ENCODE results near the gene CDC42SE1. TPM values are rescaled to one million over a fixed set of nuclear protein-coding genes. Genes with fewer than 3 reads are reported as not detected.
A peak's percentile ranks its signal among the peaks of the same experiment; 100 is the strongest.
"Not testable (repeated sequence)": the region's sequence is repeated elsewhere in the genome, so short reads cannot be mapped to it uniquely, and the experiment has no call there.

CDC42SE1 gene, protein sequence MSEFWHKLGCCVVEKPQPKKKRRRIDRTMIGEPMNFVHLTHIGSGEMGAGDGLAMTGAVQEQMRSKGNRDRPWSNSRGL
- polyA plus RNA-seq (2011; rRNA removed), result 59.3 and 60.4 TPM in 2 replicates
- polyA minus RNA-seq (2011; rRNA and poly(A)+ RNA removed), result 36.6 and 45.1 TPM in 2 replicates

DNA sequence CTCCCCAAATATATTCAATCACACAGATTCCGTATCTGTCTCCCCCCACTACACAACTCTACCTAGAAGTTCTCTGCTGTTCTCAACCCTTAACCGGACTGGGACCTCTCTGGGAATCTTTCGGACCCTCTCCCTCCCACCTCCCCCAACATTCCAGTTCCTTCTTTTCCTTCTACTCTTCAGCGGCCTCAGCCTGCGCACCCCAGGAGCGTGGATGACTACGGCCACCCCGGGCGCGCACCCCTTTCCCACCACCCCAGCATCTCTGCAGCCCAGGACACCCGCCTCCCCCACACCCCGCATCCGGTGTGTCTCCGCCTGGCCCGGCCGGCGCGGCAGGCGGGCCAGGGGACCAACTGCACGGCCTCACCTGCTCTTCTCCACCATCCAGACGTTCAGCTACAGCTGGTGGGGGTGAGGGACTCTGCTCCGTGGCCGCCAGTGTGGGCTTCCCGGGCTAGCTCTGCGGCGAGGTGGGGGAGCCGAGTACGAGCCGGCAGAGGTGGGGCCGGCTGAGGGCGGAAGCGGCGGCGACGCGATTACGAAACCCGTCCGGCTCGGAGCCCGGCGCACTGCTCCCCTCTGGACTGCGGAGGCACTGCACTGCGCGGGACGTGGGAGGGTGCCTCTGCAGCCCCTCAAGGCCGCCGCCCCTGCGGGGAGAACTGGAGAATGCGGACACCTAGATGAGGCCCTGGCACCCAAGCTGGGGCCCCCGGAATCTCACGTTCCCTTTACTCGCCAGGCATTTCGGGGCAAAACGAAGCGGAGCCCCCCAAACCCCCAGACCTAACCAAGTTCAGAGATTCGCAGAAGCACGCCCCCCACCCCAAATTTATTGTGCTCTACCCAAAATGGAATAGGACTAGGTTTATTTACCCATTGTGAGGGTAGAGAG is at the start of gene CDC42SE1:
Gene CDC42SE1 (minus strand): TSS at position 514 of the 898 bp plus-strand sequence. CDS start 3,892 bp downstream, outside the sequence.
- TF ChIP-seq, protein P1, sequence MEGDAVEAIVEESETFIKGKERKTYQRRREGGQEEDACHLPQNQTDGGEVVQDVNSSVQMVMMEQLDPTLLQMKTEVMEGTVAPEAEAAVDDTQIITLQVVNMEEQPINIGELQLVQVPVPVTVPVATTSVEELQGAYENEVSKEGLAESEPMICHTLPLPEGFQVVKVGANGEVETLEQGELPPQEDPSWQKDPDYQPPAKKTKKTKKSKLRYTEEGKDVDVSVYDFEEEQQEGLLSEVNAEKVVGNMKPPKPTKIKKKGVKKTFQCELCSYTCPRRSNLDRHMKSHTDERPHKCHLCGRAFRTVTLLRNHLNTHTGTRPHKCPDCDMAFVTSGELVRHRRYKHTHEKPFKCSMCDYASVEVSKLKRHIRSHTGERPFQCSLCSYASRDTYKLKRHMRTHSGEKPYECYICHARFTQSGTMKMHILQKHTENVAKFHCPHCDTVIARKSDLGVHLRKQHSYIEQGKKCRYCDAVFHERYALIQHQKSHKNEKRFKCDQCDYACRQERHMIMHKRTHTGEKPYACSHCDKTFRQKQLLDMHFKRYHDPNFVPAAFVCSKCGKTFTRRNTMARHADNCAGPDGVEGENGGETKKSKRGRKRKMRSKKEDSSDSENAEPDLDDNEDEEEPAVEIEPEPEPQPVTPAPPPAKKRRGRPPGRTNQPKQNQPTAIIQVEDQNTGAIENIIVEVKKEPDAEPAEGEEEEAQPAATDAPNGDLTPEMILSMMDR (IDR thresholded peaks at IDR 0.05; ENCODE audit: insufficient read depth, low read depth, low read length), result peak; percentile 87

DNA sequence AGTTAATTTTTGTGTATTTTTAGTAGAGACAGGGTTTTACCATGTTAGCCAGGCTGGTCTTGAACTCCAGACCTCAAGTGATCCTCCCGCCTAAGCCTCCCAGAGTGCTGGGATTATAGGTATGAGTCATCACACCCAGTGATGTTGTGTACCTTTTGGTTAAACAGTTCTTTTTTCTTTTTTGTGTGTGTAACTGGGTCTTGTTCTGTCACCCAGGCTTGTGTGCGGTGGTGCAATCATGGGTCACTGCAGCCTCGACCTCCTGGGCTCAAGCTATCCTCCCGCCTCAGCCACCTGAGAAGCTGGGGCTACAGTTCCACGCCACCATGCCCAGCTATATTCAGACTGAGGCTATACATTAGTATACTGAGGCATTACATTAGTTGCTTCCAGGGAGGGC is 48.9 kb upstream of the CDC42SE1 start:
- DNase-seq (ENCODE audit: low read depth), result no peak
- no peaks in the 10 kb centered on the region for H3K36me3 ChIP-seq (ENCODE audit: control insufficient read depth, insufficient read depth, low read length)
- H3K4me3 ChIP-seq (ENCODE audit: low read depth, low read length), result no peak overlapping the region
- ChIA-PET CTCF (interaction anchor here (0.7 to 1.2 kb wide), 2 partner anchors 9 to 48 kb away, joined by 3 to 5 read pairs; partner anchors contain the start of gene TNFAIP8L2), POLR2A (no interaction called here)
- TF ChIP-seq, protein P1 (IDR thresholded peaks at IDR 0.05; ENCODE audit: insufficient read depth, low read depth, low read length), result no peak
- no peaks in the 10 kb centered on the region for H3K27me3 ChIP-seq (ENCODE audit: control insufficient read depth, insufficient read depth, low read length)

More for the DNA sequence above, at the start of gene CDC42SE1:
- no peaks in the 10 kb centered on the region for H3K27me3 ChIP-seq (ENCODE audit: control insufficient read depth, insufficient read depth, low read length)
- POLR2A ChIA-PET, result no interaction called here
- no peak for DNase-seq (ENCODE audit: low read depth)
- CTCF ChIA-PET, result interaction anchor here (0.8 to 2.5 kb wide), 8 partner anchors 8 to 257 kb away, joined by 3 to 15 read pairs (median 4); partner anchors contain the start of genes C1orf56, GABPB2 and MINDY1
- peaks cover 11% of the 10 kb centered on the region for H3K36me3 ChIP-seq (ENCODE audit: control insufficient read depth, insufficient read depth, low read length)
- H3K4me3 ChIP-seq (ENCODE audit: low read depth, low read length), result peak within 1 kb of the TSS; percentile 88

- H3K36me3 ChIP-seq (ENCODE audit: control insufficient read depth, insufficient read depth, low read length), result no peaks in the 10 kb centered on the region
- DNase-seq (ENCODE audit: low read depth), result no peak
These were observed 47.5 kb upstream of the CDC42SE1 start for GRCh38 chr1:151106894-151107293.

DNA sequence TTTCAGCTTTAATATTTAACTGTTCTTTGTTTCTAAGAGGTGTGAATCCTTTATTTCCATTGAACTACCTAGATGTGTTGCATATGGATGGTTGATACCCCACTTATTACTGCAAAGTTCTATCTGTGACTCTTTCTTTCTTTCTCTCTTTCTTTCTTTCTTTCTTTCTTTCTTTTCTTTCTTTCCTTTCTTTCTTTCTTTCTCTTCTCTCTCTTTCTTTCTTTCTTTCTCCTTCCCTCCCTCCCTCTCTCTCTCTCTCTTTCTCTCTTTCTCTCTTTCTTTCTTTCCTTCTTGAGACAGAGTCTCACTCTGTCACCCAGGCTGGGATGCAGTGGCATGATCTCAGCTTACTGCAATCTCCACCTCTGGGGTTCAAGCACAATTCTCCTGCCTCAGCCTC is 45.2 kb upstream of the CDC42SE1 start:
- ChIA-PET CTCF (interaction anchor here (1.8 to 11.7 kb wide), 2 partner anchors 20 to 54 kb away, joined by 6 to 124 read pairs; partner anchors contain the start of gene TNFAIP8L2), POLR2A (no interaction called here)
- Histone ChIP-seq H3K4me3 (ENCODE audit: low read depth, low read length) (no peak overlapping the region), H3K27me3 (ENCODE audit: control insufficient read depth, insufficient read depth, low read length) (no peaks in the 10 kb centered on the region), H3K36me3 (ENCODE audit: control insufficient read depth, insufficient read depth, low read length) (no peaks in the 10 kb centered on the region)
- TF ChIP-seq, protein P1 (IDR thresholded peaks at IDR 0.05; ENCODE audit: insufficient read depth, low read depth, low read length), result no peak
- DNase-seq (ENCODE audit: low read depth), result no peak

More at GRCh38 chr1:151106894-151107293, 47.5 kb upstream of the CDC42SE1 start:
- ChIA-PET POLR2A (no interaction called here), CTCF (interaction anchor here (0.9 to 1.6 kb wide), 2 partner anchors 8 to 234 kb away, joined by 3 read pairs; no protein-coding TSS in a partner anchor)
- Histone ChIP-seq H3K27me3 (ENCODE audit: control insufficient read depth, insufficient read depth, low read length) (no peaks in the 10 kb centered on the region), H3K4me3 (ENCODE audit: low read depth, low read length) (no peak overlapping the region)
- TF ChIP-seq, protein P1 (IDR thresholded peaks at IDR 0.05; ENCODE audit: insufficient read depth, low read depth, low read length), result no peak

- POLR2A ChIA-PET, result no interaction called here
- CTCF ChIA-PET, result interaction anchor here (0.7 to 11.7 kb wide), 6 partner anchors 9 to 60 kb away, joined by 3 to 124 read pairs (median 4); partner anchors contain the start of gene TNFAIP8L2
- TF ChIP-seq, protein P1 (IDR thresholded peaks at IDR 0.05; ENCODE audit: insufficient read depth, low read depth, low read length), result no peak
These were observed 38.7 kb upstream of the CDC42SE1 start for GRCh38 chr1:151098126-151098525.

DNA sequence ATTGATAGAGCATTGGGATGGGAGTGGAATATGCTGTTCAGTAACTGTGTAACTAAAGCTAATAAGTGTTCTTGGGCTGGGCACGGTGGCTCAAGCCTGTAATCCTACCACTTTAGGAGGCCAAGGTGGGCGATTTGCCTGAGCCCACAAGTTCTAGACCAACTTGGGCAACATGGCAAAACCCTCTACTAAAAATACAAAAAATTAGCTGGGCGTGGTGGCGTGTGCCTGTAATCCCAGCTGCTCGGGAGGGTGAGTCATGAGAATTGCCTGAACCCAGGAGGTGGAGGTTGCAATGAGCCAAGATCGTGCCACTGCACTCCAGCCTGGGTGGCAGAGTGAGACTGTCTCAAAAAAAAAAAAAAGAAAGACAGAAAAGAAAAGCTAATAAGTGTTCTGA is 38.0 kb upstream of the CDC42SE1 start:
- DNase-seq (ENCODE audit: low read depth); H3K27me3 ChIP-seq (ENCODE audit: control insufficient read depth, insufficient read depth, low read length); POLR2A ChIA-PET; H3K4me3 ChIP-seq (ENCODE audit: low read depth, low read length); H3K36me3 ChIP-seq (ENCODE audit: control insufficient read depth, insufficient read depth, low read length): not testable (repeated sequence)
- CTCF ChIA-PET, result interaction anchor here (1.3 to 11.7 kb wide), 4 partner anchors 14 to 61 kb away, joined by 4 to 124 read pairs (median 4); partner anchors contain the start of gene TNFAIP8L2

More at GRCh38 chr1:151098126-151098525, 38.7 kb upstream of the CDC42SE1 start:
- Histone ChIP-seq H3K27me3 (ENCODE audit: control insufficient read depth, insufficient read depth, low read length) (no peaks in the 10 kb centered on the region), H3K36me3 (ENCODE audit: control insufficient read depth, insufficient read depth, low read length) (peaks cover 2% of the 10 kb centered on the region; the same call in 1 of the 2 replicates), H3K4me3 (ENCODE audit: low read depth, low read length) (no peak overlapping the region)
- no peak for DNase-seq (ENCODE audit: low read depth)

Measured in BJ (cell line).